Gastrocnemius medialis (tissue), 4 donors: Measurements from ENCODE around the gene AKR1B15. TPM values are rescaled to one million over a fixed set of nuclear protein-coding genes. Genes with fewer than 3 reads are reported as not detected.

Experiments
- ATAC-seq, 2 donors: fragments of 150-250 bp; one replicate each; pipeline ENCODE4 v1.9.1; 2016
- DNase-seq, 2 donors: peaks; one replicate each; pipeline ENCODE4 v3.0.0-alpha.2; 2019
- H3K27ac ChIP-seq, 4 donors: fragments of 200-600 bp; sonication (generic); 1 replicate in 1 of 4; 2 replicates in 3 of 4; pipeline ENCODE4 v1.5.1; 2016 to 2018; ENCODE audit warnings: mild to moderate bottlenecking in 2 of 4, moderate library complexity in 1 of 4
- H3K27me3 ChIP-seq, 3 donors: fragments of 200-600 bp; sonication (generic) in 2 of 3; 1 replicate in 1 of 3; 2 replicates in 2 of 3; pipeline versions ENCODE4 v1.5.1 to v1.6.0; 2016 to 2019; ENCODE audit warnings: mild to moderate bottlenecking in 1 of 3, moderate library complexity in 1 of 3
- H3K36me3 ChIP-seq, 2 donors: fragments of 200-600 bp; sonication (generic) in 1 of 2; one replicate each; pipeline ENCODE4 v1.5.1; 2017 to 2018
- H3K4me1 ChIP-seq, 2 donors: fragments of 200-600 bp; sonication (generic) in 1 of 2; one replicate each; pipeline ENCODE4 v1.5.1; 2016 to 2017; ENCODE audit warnings: mild to moderate bottlenecking in 2 of 2
- H3K4me3 ChIP-seq, 4 donors: fragments of 200-600 bp; sonication (generic) in 3 of 4; 1 replicate in 1 of 4; 2 replicates in 3 of 4; pipeline ENCODE4 v1.5.1; 2016 to 2019; ENCODE audit warnings: mild to moderate bottlenecking in 2 of 4
- H3K9me3 ChIP-seq, 3 donors: fragments of 200-600 bp; sonication (generic) in 2 of 3; 1 replicate in 1 of 3; 2 replicates in 2 of 3; pipeline ENCODE4 v1.5.1; 2016 to 2019
- POLR2A ChIP-seq, 2 donors: fragments of 450-650 bp; IDR thresholded peaks; one replicate each; pipeline ENCODE4 v1.6.1; 2017; ENCODE audit warnings: antibody characterized with exemption in 2 of 2, mild to moderate bottlenecking in 2 of 2, moderate library complexity in 2 of 2
- in situ Hi-C, 4 donors: fragments of 200-750 bp; cut with MboI; loops; one replicate each; pipeline versions ENCODE4 v1.15.0 to v1.8.0; 2017; ENCODE audit warnings: low sequenced_read_pairs in 4 of 4
- intact Hi-C: fragments of 100-400 bp; cut with DNase I; formaldehyde crosslinking; loops from one replicate; pipeline ENCODE4 v1.15.1; 2023; ENCODE audit warnings: low total_unique reads
- total RNA-seq, 4 donors: library from RNA; depleted of rRNA; stranded (reverse); fragments of >200 nt; gene quantifications; one replicate each; pipeline versions ENCODE4 v1.1.0 to v1.2.3, GENCODE V29; 2016
- TF ChIP-seq, protein P1 (sequence below), 5 experiments: fragments of 450-650 bp in 3 of 5; fragments of 200-600 bp in 2 of 5; sonication (generic) in 2 of 5; IDR thresholded peaks in 4 of 5; conservative IDR thresholded peaks in 1 of 5; 1 replicate in 4 of 5; 2 replicates in 1 of 5; pipeline ENCODE4 v1.5.1; 2016 to 2019; ENCODE audit warnings: antibody characterized with exemption in 5 of 5, mild to moderate bottlenecking in 3 of 5, moderate library complexity in 3 of 5

Gene AKR1B15
- 10 to 100 TPM in 2 of 4 donors, 1 to 10 TPM in 2; 1.9 to 77.5 (median 10.3) TPM for total RNA-seq

DNA sequence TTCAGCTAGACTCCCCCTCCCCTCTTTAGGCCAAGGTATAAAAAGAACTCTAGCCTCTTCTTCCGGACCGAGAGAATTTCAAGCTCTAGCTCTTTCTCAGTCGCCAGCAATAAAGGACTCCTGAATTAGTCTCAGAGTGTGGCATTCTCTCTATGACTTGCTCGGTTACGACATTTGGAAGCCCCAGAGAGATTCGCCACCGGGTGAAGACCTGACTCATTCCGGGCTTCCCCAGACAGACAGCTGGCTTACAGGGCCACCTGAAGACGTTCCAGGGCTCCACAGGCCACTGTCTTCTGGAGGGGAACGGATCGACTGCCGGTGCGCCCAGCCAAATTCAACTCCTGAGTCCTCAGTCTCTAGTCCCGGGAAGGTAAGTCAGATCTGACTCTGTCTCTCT, at the start of gene AKR1B15:
Gene AKR1B15, plus strand, starts transcription at position 234 of the 400 bp plus-strand sequence. CDS start 15,510 bp downstream, outside the sequence.
- peak; percentile 81 to 86 for DNase-seq
- no peaks in the 10 kb centered on the region for H3K27me3 ChIP-seq
- intact Hi-C loops: loop anchor here (1.0 to 5.0 kb wide), 3 partner anchors 58 to 104 kb away; partner anchors contain the start of gene BPGM
- TF ChIP-seq, protein P1, sequence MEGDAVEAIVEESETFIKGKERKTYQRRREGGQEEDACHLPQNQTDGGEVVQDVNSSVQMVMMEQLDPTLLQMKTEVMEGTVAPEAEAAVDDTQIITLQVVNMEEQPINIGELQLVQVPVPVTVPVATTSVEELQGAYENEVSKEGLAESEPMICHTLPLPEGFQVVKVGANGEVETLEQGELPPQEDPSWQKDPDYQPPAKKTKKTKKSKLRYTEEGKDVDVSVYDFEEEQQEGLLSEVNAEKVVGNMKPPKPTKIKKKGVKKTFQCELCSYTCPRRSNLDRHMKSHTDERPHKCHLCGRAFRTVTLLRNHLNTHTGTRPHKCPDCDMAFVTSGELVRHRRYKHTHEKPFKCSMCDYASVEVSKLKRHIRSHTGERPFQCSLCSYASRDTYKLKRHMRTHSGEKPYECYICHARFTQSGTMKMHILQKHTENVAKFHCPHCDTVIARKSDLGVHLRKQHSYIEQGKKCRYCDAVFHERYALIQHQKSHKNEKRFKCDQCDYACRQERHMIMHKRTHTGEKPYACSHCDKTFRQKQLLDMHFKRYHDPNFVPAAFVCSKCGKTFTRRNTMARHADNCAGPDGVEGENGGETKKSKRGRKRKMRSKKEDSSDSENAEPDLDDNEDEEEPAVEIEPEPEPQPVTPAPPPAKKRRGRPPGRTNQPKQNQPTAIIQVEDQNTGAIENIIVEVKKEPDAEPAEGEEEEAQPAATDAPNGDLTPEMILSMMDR (IDR thresholded peaks at IDR 0.05 in 4 of 5, conservative IDR thresholded peaks at IDR 0.05 in 1 of 5): no peak
- TF ChIP-seq POLR2A (IDR thresholded peaks at IDR 0.05): peak; percentile 22 to 61
- H3K9me3 ChIP-seq: no peaks in the 10 kb centered on the region
- H3K27ac ChIP-seq: peak within 1 kb of the TSS; percentile 73 to 88 (median 82)
- ATAC-seq: peak; percentile 79 to 84
- H3K36me3 ChIP-seq: no peaks in the 10 kb centered on the region
- peaks cover 28 to 36% of the 10 kb centered on the region in 2 donors for H3K4me1 ChIP-seq
- peak within 1 kb of the TSS; percentile 33 to 54 (median 45) for H3K4me3 ChIP-seq
- in situ Hi-C loops: no loop called here

DNA sequence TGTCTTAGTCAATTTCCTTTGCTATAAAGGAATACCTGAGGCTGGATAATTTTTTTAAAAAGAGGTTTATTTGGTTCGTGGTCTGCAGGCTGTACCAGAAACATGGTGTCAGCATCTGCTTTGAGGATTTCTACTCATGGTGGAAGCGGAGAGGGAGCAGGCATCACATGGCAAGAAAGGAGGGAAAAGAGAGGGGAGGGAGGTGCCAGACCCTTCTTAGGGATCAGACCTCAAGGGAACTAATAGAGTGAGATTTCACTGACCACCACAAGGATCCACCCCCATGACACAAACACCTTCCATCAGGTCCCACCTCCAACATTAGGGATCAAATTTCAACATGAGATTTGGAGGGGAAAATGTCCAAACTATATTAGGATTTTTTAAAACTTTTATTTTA, 48.5 kb upstream of the AKR1B15 start:
- Histone ChIP-seq H3K27ac (no peak overlapping the region), H3K36me3 (no peaks in the 10 kb centered on the region), H3K9me3 (no peaks in the 10 kb centered on the region), H3K4me3 (no peak overlapping the region), H3K4me1 (peaks cover 2% of the 10 kb centered on the region in 2 donors), H3K27me3 (no peaks in the 10 kb centered on the region)
- DNase-seq: no peak
- TF ChIP-seq, protein P1 (IDR thresholded peaks at IDR 0.05 in 4 of 5, conservative IDR thresholded peaks at IDR 0.05 in 1 of 5): no peak
- TF ChIP-seq POLR2A (IDR thresholded peaks at IDR 0.05): no peak
- intact Hi-C loops: loop anchor here (5.0 kb wide), 1 partner anchor 43 kb away; the partner anchor contains the start of gene AKR1B1
- in situ Hi-C loops: loop anchor here in 2 of 4 donors (10.0 to 25.0 kb wide), 2 partner anchors 66 to 112 kb away; no protein-coding TSS in a partner anchor
- ATAC-seq: no peak

DNA sequence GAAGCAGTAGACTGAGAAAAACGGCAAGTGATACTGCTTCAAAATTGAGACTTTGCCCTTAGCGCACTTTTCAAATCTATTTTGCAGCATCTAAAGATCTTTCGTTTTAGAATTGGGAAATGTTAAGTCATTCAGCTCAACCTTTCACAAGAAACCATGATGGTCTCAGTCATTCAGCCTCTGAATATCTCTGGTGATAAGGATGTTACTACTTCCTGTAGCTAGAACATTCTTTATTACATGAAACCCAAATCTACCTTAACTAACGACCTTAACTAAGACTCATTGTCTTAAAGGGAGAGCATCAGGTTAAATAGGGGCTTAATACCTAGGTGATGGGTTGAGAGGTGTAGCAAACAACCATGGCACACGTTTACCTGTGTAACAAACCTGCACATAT, 47.9 kb upstream of the AKR1B15 start:
- peaks cover 2% of the 10 kb centered on the region in 2 donors for H3K4me1 ChIP-seq
- DNase-seq (no peak), ATAC-seq (no peak)
- no peak overlapping the region for H3K27ac ChIP-seq
- in situ Hi-C loops (loop anchor here in 2 of 4 donors (10.0 to 25.0 kb wide), 2 partner anchors 66 to 111 kb away; no protein-coding TSS in a partner anchor), intact Hi-C loops (loop anchor here (5.0 kb wide), 1 partner anchor 44 kb away; the partner anchor contains the start of gene AKR1B1)
- no peak for TF ChIP-seq POLR2A (IDR thresholded peaks at IDR 0.05)
- TF ChIP-seq, protein P1 (IDR thresholded peaks at IDR 0.05 in 4 of 5, conservative IDR thresholded peaks at IDR 0.05 in 1 of 5): no peak
- no peaks in the 10 kb centered on the region for H3K9me3 ChIP-seq
- H3K36me3 ChIP-seq: no peaks in the 10 kb centered on the region
- no peak overlapping the region for H3K4me3 ChIP-seq
- no peaks in the 10 kb centered on the region for H3K27me3 ChIP-seq

DNA sequence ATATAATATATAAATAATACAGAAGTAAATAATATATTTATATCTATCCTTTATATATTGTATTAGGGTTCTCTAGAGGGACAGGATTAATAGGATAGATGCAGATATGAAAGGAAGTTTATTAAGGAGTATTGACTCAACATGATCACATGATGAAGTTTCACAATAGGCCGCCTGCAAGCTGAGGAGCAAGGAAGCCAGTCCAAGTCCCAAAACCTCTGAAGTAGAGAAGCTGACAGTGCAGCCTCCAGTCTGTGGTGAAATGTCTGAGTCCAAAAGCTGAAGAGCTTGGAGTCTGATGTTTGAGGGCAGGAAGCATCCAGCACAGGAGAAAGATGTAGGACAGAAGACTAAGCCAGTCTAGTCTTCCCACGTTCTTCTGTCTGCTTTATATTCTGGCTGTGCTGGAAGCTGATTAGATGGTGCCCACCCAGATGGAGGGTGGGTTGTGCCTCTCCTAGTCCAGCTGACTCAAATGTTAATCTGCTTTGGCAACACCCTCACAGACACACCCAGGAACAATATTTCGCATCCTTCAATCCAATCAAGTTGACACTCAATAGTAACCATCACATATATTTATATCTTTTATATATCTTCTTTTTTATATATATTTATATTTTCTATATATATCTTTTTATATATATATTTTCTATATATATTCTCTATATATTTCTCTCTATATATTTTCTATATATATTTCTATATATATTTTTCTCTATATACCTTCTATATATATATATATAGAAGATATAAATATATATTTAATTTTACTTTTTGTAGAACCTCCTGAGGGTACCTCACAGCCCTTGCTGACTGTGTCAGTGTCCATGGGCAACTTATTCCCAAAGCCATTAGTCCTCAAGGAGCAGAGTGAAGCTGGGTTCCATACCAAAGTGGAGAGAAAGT, 46.2 kb upstream of the AKR1B15 start:
- peaks cover 2% of the 10 kb centered on the region in 2 donors for H3K4me1 ChIP-seq
- no peak for TF ChIP-seq POLR2A (IDR thresholded peaks at IDR 0.05)
- TF ChIP-seq, protein P1 (IDR thresholded peaks at IDR 0.05 in 4 of 5, conservative IDR thresholded peaks at IDR 0.05 in 1 of 5): no peak
- H3K4me3 ChIP-seq: no peak overlapping the region
- ATAC-seq (peak; percentile 94 to 98), DNase-seq (peak; percentile 73 to 74)
- H3K36me3 ChIP-seq: no peaks in the 10 kb centered on the region
- H3K27me3 ChIP-seq: no peaks in the 10 kb centered on the region
- H3K9me3 ChIP-seq: no peaks in the 10 kb centered on the region
- in situ Hi-C loops: loop anchor here in 2 of 4 donors (10.0 to 25.0 kb wide), 2 partner anchors 68 to 110 kb away; no protein-coding TSS in a partner anchor
- peak overlapping the region; percentile 40 to 75 (median 54) for H3K27ac ChIP-seq
- intact Hi-C loops: loop anchor here (5.0 kb wide), 1 partner anchor 45 kb away; the partner anchor contains the start of gene AKR1B1
